Stimulated activated CD8-positive, alpha-beta memory T cell treated with anti-CD3 and anti-CD28 coated beads, Interleukin-7, amount 100 ng/mL, for 24 hours (primary cell): ENCODE measurements around the gene PHACTR1.

Source experiments
- DNase-seq: peaks from one replicate; pipeline ENCODE4 v3.0.0-alpha.2; 2020; ENCODE audit warnings: low read depth

The PHACTR1 gene

DNA sequence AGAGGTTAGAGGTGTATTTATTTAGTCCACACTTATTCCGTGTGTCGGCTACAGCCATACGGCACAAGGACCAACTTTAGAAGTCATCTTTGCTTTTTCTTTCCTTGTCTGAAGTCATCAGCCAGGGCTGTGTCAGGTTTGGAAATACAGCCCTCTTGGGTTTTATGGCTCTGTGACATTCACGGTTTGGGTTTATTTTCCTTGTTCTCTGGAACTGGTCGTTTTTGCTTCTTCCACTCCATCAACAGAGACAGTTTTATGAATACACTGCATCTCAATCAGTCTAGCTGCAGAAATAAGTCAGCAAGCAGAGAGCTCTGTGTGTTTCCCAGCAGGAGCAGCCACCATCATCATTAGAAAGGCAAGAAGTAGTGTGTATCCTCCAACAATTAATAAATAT lies 479.2 kb downstream of the PHACTR1 start:
- no peak for DNase-seq

- DNase-seq = no peak
Measured at GRCh38 chr6:13198168-13198567, 481.6 kb downstream of the PHACTR1 start.

- DNase-seq = no peak
Measured at GRCh38 chr6:13201336-13201735, 484.8 kb downstream of the PHACTR1 start.

DNA sequence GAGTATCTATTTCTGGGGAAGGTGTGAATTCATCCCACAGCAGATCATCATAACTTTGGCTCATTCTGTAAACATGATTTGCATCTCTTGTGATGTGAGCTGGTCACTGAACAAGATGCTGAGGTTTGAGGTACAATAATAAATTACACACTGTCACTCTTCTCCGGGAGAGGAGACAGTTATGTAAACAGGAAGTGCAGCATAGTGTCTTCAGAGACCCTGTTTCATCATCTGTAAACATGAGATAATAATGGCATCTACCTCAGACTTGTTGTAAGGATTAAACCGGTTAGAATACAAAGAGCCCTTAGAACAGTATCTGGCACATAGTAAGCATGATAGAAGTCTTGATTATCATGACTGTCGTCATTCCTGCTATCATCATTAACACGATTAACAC lies 486.6 kb downstream of the PHACTR1 start:
- no peak for DNase-seq

DNA sequence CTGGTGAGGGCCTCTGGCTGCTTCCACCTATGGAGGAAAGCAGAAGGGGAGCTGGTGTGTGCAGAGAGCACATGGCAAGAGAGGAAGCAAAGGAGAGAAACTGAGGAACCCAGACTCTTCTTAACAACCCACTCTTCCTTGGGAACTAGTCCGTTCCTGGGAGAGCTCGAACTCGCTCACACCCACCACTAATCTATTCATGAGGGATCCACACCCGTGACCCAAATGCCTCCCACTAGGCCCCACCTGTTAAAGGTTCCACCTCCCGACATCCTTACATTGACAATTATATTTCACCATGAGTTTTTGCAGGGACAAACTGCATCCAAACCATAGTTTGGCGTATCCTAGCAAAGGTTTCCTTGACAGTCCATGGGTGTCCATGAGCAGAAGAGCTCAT lies 488.5 kb downstream of the PHACTR1 start:
- DNase-seq = no peak

GRCh38 chr6:13212096-13212495 lies 495.5 kb downstream of the PHACTR1 start:
- no peak for DNase-seq

GRCh38 chr6:13212538-13212937 lies 496.0 kb downstream of the PHACTR1 start:
- no peak for DNase-seq

DNA sequence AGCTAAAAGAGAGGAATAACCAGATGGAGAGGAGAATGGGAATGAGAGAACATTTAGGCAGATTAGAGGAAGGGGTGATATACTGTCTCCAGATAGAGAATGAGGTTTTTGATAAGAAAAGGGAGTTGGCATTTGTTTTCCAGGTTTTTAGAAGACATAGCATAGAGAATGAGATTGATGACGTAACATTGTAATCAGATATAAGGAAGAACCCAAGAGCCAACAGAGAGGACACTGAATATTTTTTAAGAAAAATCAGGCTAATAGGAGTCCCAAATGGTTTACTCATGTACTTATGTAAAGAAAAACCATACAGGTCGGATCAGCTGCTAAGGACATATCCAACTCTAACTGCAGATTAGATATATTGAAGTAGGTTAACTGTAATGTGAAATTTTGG lies 498.8 kb downstream of the PHACTR1 start:
- DNase-seq = no peak

- DNase-seq = no peak
Measured at GRCh38 chr6:13216236-13217014, 499.9 kb downstream of the PHACTR1 start.

DNA sequence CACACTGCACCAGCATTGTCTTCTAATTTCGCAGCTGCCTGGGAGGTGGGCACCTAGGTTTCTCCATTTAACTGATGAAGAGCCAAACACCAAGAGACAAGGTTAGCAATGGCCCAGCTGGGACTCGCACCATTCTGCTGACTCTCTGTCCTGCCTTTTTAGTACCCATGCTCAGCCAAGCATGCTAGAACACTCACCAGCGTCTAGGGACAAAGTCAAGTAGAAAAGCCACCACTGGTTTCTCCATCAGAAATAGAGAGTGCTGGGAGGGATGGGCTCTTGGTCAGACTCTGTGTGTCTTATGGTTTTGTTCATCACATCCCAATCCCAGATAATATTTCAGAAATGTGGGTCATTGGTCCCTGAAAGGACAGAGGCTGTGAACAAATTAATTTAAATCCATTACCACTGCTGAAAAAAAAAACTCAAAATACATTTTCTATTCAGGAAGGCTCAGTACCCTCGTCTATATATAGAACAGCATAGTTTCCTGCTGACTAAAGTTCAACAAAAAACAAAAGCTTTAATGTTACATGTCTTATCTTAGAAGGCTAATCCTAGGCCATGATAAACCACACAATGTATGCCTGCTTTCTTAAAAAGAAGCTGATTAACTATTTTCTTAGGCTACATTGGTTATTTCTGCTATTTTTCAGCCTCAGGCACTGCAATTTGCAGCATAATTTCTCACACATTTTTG lies 500.8 kb downstream of the PHACTR1 start:
- DNase-seq = no peak

- DNase-seq = no peak
Measured at GRCh38 chr6:13220266-13220665, 503.7 kb downstream of the PHACTR1 start.

DNA sequence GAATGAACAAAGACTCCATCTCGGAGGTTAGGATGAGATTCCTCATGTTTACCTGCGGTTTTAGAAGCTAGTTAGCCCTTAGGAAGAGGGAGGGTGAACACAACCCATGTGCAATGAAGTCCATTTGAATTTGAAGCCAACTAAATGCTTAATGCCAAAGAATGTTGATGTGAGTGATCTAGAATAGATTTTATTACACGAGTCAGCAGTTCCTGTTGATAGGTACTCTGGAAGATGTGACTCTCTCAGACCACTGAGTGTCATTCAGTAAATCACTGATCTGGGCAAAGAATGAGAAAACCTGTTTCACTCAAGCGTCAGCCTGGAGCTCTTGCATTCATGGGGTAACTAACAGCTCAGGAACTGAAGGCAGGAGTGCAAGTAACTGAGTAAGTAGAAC lies 505.5 kb downstream of the PHACTR1 start:
- no peak for DNase-seq

DNA sequence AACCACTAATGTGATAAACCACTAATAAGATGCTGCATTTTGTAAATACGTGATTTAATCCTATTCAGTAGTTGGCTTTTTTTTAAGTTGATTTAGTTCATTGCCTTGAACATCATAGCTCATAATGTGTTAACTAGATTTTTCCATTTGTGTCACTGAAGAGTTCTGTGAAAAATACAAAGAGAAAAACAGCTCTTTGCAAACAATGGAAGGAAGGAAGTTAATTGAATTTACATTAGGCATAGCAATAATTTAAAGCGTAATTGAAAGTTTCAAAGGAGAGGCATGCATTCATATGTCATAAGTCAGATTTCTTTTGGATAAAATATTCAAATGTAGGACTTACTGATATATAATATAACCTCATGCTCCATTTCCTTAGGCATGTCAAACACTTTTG lies 509.5 kb downstream of the PHACTR1 start:
- no peak for DNase-seq

GRCh38 chr6:13228264-13229204 lies 512.0 kb downstream of the PHACTR1 start:
- no peak for DNase-seq

DNA sequence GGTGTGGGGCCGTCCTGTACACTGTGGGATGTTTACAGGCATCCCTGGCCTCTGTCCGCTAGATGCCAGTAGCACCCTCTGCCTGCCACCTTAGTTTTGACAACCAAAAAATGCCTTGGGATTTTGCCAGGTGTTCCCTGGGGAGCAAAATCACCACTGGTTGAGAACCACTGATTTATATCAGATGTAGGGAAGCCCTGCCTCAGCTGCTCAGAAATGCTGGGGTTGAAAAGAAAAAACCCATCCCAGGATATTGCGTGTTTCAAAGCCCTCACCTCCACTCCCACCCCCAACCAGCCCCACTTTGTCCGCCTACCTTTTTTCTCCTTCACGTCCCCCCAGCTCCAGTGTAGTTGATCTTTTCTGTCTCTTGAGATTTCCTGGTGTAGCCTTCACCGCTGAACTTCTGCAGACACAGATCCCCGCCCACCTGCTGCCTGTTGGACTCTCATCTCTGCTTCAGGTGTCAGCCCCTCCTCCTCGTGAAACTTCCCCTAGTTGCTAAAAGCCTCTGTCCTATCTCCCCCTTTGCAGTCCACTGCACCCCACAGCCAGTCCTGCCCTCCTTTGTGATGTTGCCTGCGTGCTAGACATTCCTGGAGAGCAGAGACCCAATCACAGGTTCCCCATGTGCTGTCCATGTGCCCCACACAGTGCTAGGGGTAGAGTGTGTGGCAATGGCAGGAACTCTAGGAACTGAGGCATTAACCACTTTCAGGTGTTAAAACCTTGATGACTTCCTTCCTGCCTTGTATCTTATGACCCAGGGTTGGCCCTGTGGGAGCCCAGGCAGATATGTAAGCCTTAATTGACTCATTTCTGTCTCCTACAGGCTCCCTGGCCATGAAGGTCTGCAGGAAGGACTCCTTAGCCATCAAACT lies 512.9 kb downstream of the PHACTR1 start:
- DNase-seq = no peak

DNA sequence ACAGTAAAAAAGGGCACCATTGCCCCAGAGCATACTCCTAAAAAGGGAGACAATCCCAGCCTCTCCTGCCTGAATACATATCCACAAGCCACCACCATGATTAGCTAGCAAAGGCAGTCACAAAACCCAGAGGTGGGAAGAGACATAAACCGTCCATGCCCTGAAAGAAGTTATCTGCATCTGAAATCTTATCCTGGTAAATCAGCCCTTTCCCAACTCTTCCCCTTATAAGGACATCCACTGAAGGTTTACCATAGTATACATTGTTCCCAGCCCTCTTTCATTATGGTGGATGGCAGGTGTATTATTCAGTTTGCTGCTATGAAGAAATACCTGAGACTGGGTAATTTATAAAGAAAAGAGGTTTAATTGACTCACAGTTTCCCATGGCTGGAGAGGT lies 516.5 kb downstream of the PHACTR1 start:
- no peak for DNase-seq

- no peak for DNase-seq
Measured at GRCh38 chr6:13234130-13234529, 517.6 kb downstream of the PHACTR1 start.

DNA sequence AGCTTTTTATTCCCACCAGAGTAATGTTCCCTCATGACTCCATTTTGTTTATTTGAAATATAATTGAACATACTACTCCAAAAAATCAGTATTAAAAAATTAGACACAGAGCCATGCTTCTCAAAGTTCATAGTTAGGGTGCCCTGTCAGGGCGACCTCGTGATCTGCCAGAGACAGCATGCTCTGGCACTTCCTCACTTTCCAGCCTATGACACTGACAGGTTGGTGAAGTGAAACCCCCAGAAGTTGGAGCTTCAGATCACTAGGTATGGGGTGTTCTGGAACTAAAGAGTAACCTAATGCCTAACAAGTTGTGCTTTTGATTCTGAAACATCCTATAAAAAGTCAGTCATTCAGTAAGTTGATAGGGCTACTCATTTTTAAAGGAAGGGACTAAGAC lies 518.8 kb downstream of the PHACTR1 start:
- no peak for DNase-seq

GRCh38 chr6:13237318-13237717 lies 520.8 kb downstream of the PHACTR1 start:
- DNase-seq = no peak

- no peak for DNase-seq
Measured at GRCh38 chr6:13238017-13238416, 521.5 kb downstream of the PHACTR1 start.

DNA sequence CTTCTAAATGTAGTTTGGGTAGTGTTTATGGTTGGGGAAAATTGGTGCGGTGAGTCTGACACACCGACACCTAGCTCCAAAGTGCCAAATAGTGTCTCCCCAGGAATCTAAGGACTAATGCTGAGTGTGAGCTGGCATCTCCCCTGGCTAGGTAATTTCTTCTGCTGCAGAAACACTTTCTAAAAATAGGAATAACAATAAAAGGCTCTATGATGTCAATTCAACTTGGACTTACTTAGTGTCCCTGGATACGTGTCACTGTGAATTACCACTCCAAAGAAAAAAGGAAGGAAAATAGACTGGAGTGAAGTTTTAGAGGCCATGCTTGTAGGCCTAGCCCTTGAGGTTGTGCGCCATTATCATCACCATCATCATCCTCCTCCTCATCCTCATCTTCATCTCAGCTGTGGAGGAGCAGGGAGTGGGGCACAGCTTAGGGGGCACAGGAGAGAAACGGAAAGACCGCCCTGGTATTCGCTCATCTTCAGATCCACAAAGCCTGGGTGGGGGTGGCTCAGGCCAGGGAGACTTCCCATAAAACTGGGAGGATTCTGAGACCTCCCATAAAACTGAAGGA lies 522.2 kb downstream of the PHACTR1 start:
- DNase-seq = no peak
